ENCODE data around the gene EML3. TPM values are rescaled to one million over a fixed set of nuclear protein-coding genes. Genes with fewer than 3 reads are reported as not detected.
A peak's percentile ranks its signal among the peaks of the same experiment; 100 is the strongest.

EML3 gene
- polyA plus RNA-seq, 2 of the 4 experiments (the other 2 are of a cell fraction) = 15.2 to 27.2 TPM

- Histone ChIP-seq H3K27ac (peak overlapping the region; percentile 90 to 94), H3K4me3 (peak overlapping the region; percentile 4; the same call in 1 of the 3 replicates), H3K4me2 (peak overlapping the region; percentile 86), H3K4me1 (peaks cover 96% of the 10 kb centered on the region), H3K9me3 (no peaks in the 10 kb centered on the region)
- POLR2A ChIA-PET = interaction anchor here (1.1 to 4.1 kb wide), 5 partner anchors 10 to 35 kb away, joined by 3 to 31 read pairs (median 9); partner anchors contain the start of genes AHNAK, EEF1G and TUT1
- peak; percentile 55 to 76 for ATAC-seq
- peak; percentile 95 to 99 for DNase-seq (ENCODE audit: low read depth in 1 of 2, low spot score in 1 of 2)
- CTCF ChIA-PET = interaction anchor here (1.3 to 12.6 kb wide), 7 partner anchors 10 to 163 kb away, joined by 4 to 296 read pairs (median 46); partner anchors contain the start of genes AHNAK and SCGB1A1
- FAIRE-seq = no peak
- WGBS (ENCODE audit: missing lambda C conversion rate) = 2% methylated on average over 12 of the region's 14 CpGs
- TF ChIP-seq HES2 (IDR thresholded peaks at IDR 0.05) = no peak
- TF ChIP-seq KDM5A (IDR thresholded peaks at IDR 0.05) = no peak
- no peak for TF ChIP-seq NR3C1 (IDR thresholded peaks at IDR 0.05)
- peak; percentile 98 for TF ChIP-seq MAX (IDR thresholded peaks at IDR 0.05)
- no peak for TF ChIP-seq HOXB5 (CRISPR knock-in tag; IDR thresholded peaks at IDR 0.05)
- peak; percentile 36; the same call in 1 of the 2 replicates for TF ChIP-seq BHLHE40 (IDR thresholded peaks at IDR 0.05; ENCODE audit: low read depth, low read length)
- no peak for TF ChIP-seq FOXS1 (CRISPR knock-in tag; IDR thresholded peaks at IDR 0.05)
- no peak for TF ChIP-seq BCL3 (IDR thresholded peaks at IDR 0.05)
- no peak; the same call in 1 of the 2 replicates for TF ChIP-seq PBX3 (IDR thresholded peaks at IDR 0.05)
- TF ChIP-seq RARB (CRISPR knock-in tag; IDR thresholded peaks at IDR 0.05) = no peak
- no peak for TF ChIP-seq HDAC2 (IDR thresholded peaks at IDR 0.05)
- no peak for TF ChIP-seq CBX2 (IDR thresholded peaks at IDR 0.05; ENCODE audit: borderline replicate concordance, low read depth)
- no peak for TF ChIP-seq SREBF2 (IDR thresholded peaks at IDR 0.05)
- TF ChIP-seq TFCP2L1 (CRISPR knock-in tag; IDR thresholded peaks at IDR 0.05) = no peak
- TF ChIP-seq E2F6 (IDR thresholded peaks at IDR 0.05; ENCODE audit: borderline replicate concordance, low read depth) = peak; percentile 87; the same call in 1 of the 2 replicates
- no peak for TF ChIP-seq GATA3 (IDR thresholded peaks at IDR 0.05; ENCODE audit: borderline replicate concordance)
- no peak for TF ChIP-seq CBX8 (IDR thresholded peaks at IDR 0.05)
- no peak for TF ChIP-seq PHF8 (IDR thresholded peaks at IDR 0.05; ENCODE audit: borderline replicate concordance, low read depth)
- TF ChIP-seq ESRRA (IDR thresholded peaks at IDR 0.05; ENCODE audit: borderline replicate concordance, low read length) = no peak
- peak; percentile 42; the same call in 1 of the 2 replicates for TF ChIP-seq HOXA7 (CRISPR knock-in tag; IDR thresholded peaks at IDR 0.05)
- TF ChIP-seq MYC (IDR thresholded peaks at IDR 0.05; ENCODE audit: borderline replicate concordance, low read length) = peak; percentile 78; the same call in 1 of the 2 replicates
- no peak for TF ChIP-seq HEYL (CRISPR knock-in tag; IDR thresholded peaks at IDR 0.05)
- TF ChIP-seq RNF2 (IDR thresholded peaks at IDR 0.05; ENCODE audit: borderline replicate concordance, low read depth) = no peak
- no peak for TF ChIP-seq REST (IDR thresholded peaks at IDR 0.05)
- no peak for TF ChIP-seq FOSB (CRISPR knock-in tag; IDR thresholded peaks at IDR 0.05)
- peak in 1 of 2 experiments; percentile 10; a peak in 1 of 5 replicates for TF ChIP-seq RAD21 (conservative IDR thresholded peaks at IDR 0.05 in 1 of 2, IDR thresholded peaks at IDR 0.05 in 1 of 2)
- no peak for TF ChIP-seq CEBPB (IDR thresholded peaks at IDR 0.05)
- TF ChIP-seq TP53 (CRISPR knock-in tag; IDR thresholded peaks at IDR 0.05) = 0 out of 2 replicates have a peak, but pooled peaks have one; percentile 19
- no peak for TF ChIP-seq CHD2 (IDR thresholded peaks at IDR 0.05; ENCODE audit: low read length, partially characterized antibody)
- no peak for TF ChIP-seq POLR2A (IDR thresholded peaks at IDR 0.05; ENCODE audit: low read length)
- TF ChIP-seq SMC3 (IDR thresholded peaks at IDR 0.05) = no peak; the same call in 2 of the 3 replicates
- no peak for TF ChIP-seq ELK1 (IDR thresholded peaks at IDR 0.05; ENCODE audit: low read depth, low read length)
- peak; percentile 25 to 70; a peak in 4 of 5 replicates for TF ChIP-seq JUN (IDR thresholded peaks at IDR 0.05)
- TF ChIP-seq KDM1A (IDR thresholded peaks at IDR 0.05; ENCODE audit: low read depth) = no peak
Observed at GRCh38 chr11:62556108-62556874, 56.3 kb downstream of the EML3 start.

Measured in A549 (cell line).